GM12891 (cell line): Measurements from ENCODE around the gene HIGD2A.

ENCODE experiments used
- DNase-seq: peaks from one replicate; pipeline ENCODE4 v3.0.0; 2011; ENCODE audit warnings: low spot score; ENCODE audit not compliant: insufficient read length
- FAIRE-seq: peaks from 2 replicates; lab custom pipeline; 2011; peaks lifted over from hg19 to GRCh38; lab: Jason Lieb, UNC
- PAX5 ChIP-seq: IDR thresholded peaks from 2 replicates; pipeline ENCODE4 v1.6.1; 2011; ENCODE audit warnings: low read length, moderate library complexity, mild to moderate bottlenecking; ENCODE audit not compliant: insufficient read depth, severe bottlenecking
- POLR2A ChIP-seq: IDR thresholded peaks from 2 replicates; pipeline ENCODE4 v1.6.1; 2011; ENCODE audit warnings: low read depth, low read length, control low read depth
- POLR2AphosphoS5 ChIP-seq: IDR thresholded peaks from 2 replicates; pipeline ENCODE4 v1.6.1; 2011; ENCODE audit warnings: low read depth, low read length, control low read depth
- POU2F2 ChIP-seq: IDR thresholded peaks from 2 replicates; pipeline ENCODE4 v1.6.1; 2011; ENCODE audit warnings: low read depth, mild to moderate bottlenecking, control low read depth, low read length, moderate library complexity
- SPI1 ChIP-seq: IDR thresholded peaks from 2 replicates; pipeline ENCODE4 v1.6.1; 2011; ENCODE audit warnings: low read depth, low read length, control low read depth
- TAF1 ChIP-seq: IDR thresholded peaks from 2 replicates; pipeline ENCODE4 v1.6.1; 2011; ENCODE audit warnings: low read depth, low read length, control low read depth

The HIGD2A gene

GRCh38 chr5:176413709-176414191 is 25.2 kb downstream of the HIGD2A start:
- FAIRE-seq, result no peak
- TF ChIP-seq TAF1 (no peak), POU2F2 (no peak), POLR2A (no peak), PAX5 (no peak), POLR2AphosphoS5 (no peak), SPI1 (no peak)

GRCh38 chr5:176414704-176415103 is 26.2 kb downstream of the HIGD2A start:
- DNase-seq (no peak), FAIRE-seq (no peak)
- no peak for TF ChIP-seq PAX5
- TF ChIP-seq POLR2A, result no peak
- no peak for TF ChIP-seq TAF1
- TF ChIP-seq POU2F2, result no peak
- no peak for TF ChIP-seq POLR2AphosphoS5
- TF ChIP-seq SPI1, result no peak

More at GRCh38 chr5:176413709-176414191, 25.2 kb downstream of the HIGD2A start:
- no peak for DNase-seq

- DNase-seq (no peak), FAIRE-seq (no peak)
- no peak for TF ChIP-seq TAF1
- no peak for TF ChIP-seq POU2F2
- TF ChIP-seq PAX5, result no peak
- no peak for TF ChIP-seq SPI1
- TF ChIP-seq POLR2AphosphoS5, result no peak
- TF ChIP-seq POLR2A, result no peak
Measured at GRCh38 chr5:176415240-176415951, 26.8 kb downstream of the HIGD2A start.

GRCh38 chr5:176415952-176416924 is 27.7 kb downstream of the HIGD2A start, which contains the start of gene CLTB:
Gene CLTB, minus strand, starts transcription at chr5:176416539. Its CDS starts 176 bp downstream, at chr5:176416363.
- FAIRE-seq, result peak; percentile 94
- peak; percentile 48; the same call in 1 of the 2 replicates for TF ChIP-seq SPI1
- no peak for TF ChIP-seq PAX5
- DNase-seq, result peak; percentile 90

GRCh38 chr5:176416965-176417364 is 28.4 kb downstream of the HIGD2A start:
- FAIRE-seq (no peak), DNase-seq (no peak)
- no peak for TF ChIP-seq PAX5
- TF ChIP-seq POLR2AphosphoS5, result no peak
- no peak for TF ChIP-seq POLR2A
- TF ChIP-seq POU2F2, result no peak
- TF ChIP-seq TAF1, result no peak
- TF ChIP-seq SPI1, result no peak

GRCh38 chr5:176418251-176418650 is 29.7 kb downstream of the HIGD2A start:
- FAIRE-seq (no peak), DNase-seq (no peak)
- TF ChIP-seq SPI1, result no peak
- TF ChIP-seq POLR2A, result no peak
- TF ChIP-seq PAX5, result no peak
- TF ChIP-seq POLR2AphosphoS5, result no peak
- TF ChIP-seq POU2F2, result no peak
- no peak for TF ChIP-seq TAF1

GRCh38 chr5:176420086-176420485 is 31.5 kb downstream of the HIGD2A start:
- DNase-seq (no peak), FAIRE-seq (no peak)
- TF ChIP-seq POU2F2, result no peak
- TF ChIP-seq SPI1, result no peak
- TF ChIP-seq POLR2AphosphoS5, result no peak
- no peak for TF ChIP-seq PAX5
- no peak for TF ChIP-seq POLR2A

GRCh38 chr5:176420972-176421544 is 32.5 kb downstream of the HIGD2A start:
- FAIRE-seq, result no peak
- DNase-seq, result no peak
- TF ChIP-seq POU2F2 (no peak), SPI1 (no peak), POLR2A (no peak), PAX5 (no peak), TAF1 (no peak), POLR2AphosphoS5 (no peak)

GRCh38 chr5:176424181-176424580 is 35.6 kb downstream of the HIGD2A start:
- FAIRE-seq (no peak), DNase-seq (no peak)
- no peak for TF ChIP-seq TAF1
- TF ChIP-seq POU2F2, result no peak
- no peak for TF ChIP-seq POLR2A
- TF ChIP-seq POLR2AphosphoS5, result no peak
- TF ChIP-seq PAX5, result no peak
- TF ChIP-seq SPI1, result no peak

- FAIRE-seq (no peak), DNase-seq (no peak)
- no peak for TF ChIP-seq TAF1
- no peak for TF ChIP-seq POLR2AphosphoS5
- no peak for TF ChIP-seq SPI1
- TF ChIP-seq POLR2A, result no peak
- TF ChIP-seq PAX5, result no peak
- no peak for TF ChIP-seq POU2F2
Measured at GRCh38 chr5:176425138-176425537, 36.6 kb downstream of the HIGD2A start.
